ENCODE data around the gene TSPO. TPM values are rescaled to one million over a fixed set of nuclear protein-coding genes. Genes with fewer than 3 reads are reported as not detected.

Gene TSPO
- polyA plus RNA-seq, 1 of the 3 experiments (the other 2 are of a cell fraction): 156 TPM

DNA sequence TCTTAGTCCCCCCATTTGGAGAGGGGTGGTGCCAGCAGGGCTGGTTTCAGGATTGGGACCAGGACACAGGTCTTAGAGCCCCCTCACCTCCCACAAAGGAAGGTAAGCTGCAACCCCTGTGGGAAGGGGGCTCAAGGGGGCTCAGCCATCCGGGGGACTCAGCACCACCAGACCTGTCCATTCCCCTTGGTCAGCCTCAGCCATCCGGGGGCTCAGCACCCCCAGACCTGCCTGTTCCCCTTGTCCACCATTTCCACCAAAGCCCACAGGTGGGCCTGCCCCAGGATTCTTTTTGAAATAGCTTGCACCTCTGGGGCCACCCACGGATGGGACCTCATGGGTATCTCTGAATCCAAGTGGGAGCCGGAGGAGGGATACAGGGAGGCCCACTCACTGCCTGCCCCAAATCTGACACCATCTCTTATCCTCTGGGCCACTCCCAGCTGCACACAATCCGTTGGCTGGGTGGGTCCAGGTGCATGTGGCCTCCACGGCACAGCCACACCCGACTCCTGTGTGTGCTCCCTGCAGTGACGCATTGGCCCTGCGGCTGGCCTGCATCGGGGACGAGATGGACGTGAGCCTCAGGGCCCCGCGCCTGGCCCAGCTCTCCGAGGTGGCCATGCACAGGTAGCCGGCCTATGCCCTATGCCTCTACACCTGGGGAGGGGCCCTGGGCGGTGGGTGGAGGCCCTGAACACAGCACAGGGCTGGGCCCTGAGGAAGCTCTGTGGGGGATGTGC lies 24.0 kb upstream of the TSPO start (continued):
- TF ChIP-seq, protein P1, sequence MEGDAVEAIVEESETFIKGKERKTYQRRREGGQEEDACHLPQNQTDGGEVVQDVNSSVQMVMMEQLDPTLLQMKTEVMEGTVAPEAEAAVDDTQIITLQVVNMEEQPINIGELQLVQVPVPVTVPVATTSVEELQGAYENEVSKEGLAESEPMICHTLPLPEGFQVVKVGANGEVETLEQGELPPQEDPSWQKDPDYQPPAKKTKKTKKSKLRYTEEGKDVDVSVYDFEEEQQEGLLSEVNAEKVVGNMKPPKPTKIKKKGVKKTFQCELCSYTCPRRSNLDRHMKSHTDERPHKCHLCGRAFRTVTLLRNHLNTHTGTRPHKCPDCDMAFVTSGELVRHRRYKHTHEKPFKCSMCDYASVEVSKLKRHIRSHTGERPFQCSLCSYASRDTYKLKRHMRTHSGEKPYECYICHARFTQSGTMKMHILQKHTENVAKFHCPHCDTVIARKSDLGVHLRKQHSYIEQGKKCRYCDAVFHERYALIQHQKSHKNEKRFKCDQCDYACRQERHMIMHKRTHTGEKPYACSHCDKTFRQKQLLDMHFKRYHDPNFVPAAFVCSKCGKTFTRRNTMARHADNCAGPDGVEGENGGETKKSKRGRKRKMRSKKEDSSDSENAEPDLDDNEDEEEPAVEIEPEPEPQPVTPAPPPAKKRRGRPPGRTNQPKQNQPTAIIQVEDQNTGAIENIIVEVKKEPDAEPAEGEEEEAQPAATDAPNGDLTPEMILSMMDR (IDR thresholded peaks at IDR 0.05): no peak
- no peak for TF ChIP-seq RCOR1 (IDR thresholded peaks at IDR 0.05; ENCODE audit: low read length)
- TF ChIP-seq, protein P2, sequence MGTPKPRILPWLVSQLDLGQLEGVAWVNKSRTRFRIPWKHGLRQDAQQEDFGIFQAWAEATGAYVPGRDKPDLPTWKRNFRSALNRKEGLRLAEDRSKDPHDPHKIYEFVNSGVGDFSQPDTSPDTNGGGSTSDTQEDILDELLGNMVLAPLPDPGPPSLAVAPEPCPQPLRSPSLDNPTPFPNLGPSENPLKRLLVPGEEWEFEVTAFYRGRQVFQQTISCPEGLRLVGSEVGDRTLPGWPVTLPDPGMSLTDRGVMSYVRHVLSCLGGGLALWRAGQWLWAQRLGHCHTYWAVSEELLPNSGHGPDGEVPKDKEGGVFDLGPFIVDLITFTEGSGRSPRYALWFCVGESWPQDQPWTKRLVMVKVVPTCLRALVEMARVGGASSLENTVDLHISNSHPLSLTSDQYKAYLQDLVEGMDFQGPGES (IDR thresholded peaks at IDR 0.05; ENCODE audit: low read depth, low read length): no peak

- CTCF ChIA-PET: no interaction called here
- Histone ChIP-seq H3K9me2 (no peaks in the 10 kb centered on the region), H3K79me2 (ENCODE audit: insufficient read depth) (no peaks in the 10 kb centered on the region), H3K27me3 (ENCODE audit: insufficient read depth) (no peaks in the 10 kb centered on the region), H2AFZ (ENCODE audit: low read depth) (no peak overlapping the region), H3F3A (replicated peaks; ENCODE audit: insufficient read depth) (no peaks in the 10 kb centered on the region), H3K9me3 (no peaks in the 10 kb centered on the region), H3K36me3 (replicated peaks in 1 of 2; ENCODE audit: control insufficient read depth in 1 of 2, insufficient read depth in 2 of 2, low read length in 1 of 2) (peaks cover 0 to 2% of the 10 kb centered on the region in 2 experiments), H3K4me2 (no peak overlapping the region), H4K20me1 (ENCODE audit: insufficient read depth) (no peaks in the 10 kb centered on the region), H3K9ac (no peak overlapping the region), H3K27ac (ENCODE audit: low read depth in 2 of 2, low read length in 1 of 2) (no peak overlapping the region), H3K4me1 (ENCODE audit: control insufficient read depth in 1 of 2, insufficient read depth in 2 of 2, low read depth in 1 of 2, low read length in 1 of 2) (no peaks in the 10 kb centered on the region), H3K4me3 (ENCODE audit: low read depth in 2 of 2, low read length in 1 of 2) (no peak overlapping the region)
- TF ChIP-seq MXI1 (IDR thresholded peaks at IDR 0.05; ENCODE audit: low read depth, low read length): no peak
- TF ChIP-seq MAX (IDR thresholded peaks at IDR 0.05; ENCODE audit: low read depth): no peak
- no peak for TF ChIP-seq SIN3A (IDR thresholded peaks at IDR 0.05; ENCODE audit: borderline replicate concordance, low read depth, low read length)
- TF ChIP-seq, protein P1 (IDR thresholded peaks at IDR 0.05): no peak
- no peak for TF ChIP-seq TCF12 (IDR thresholded peaks at IDR 0.05)
- TF ChIP-seq, protein P3, sequence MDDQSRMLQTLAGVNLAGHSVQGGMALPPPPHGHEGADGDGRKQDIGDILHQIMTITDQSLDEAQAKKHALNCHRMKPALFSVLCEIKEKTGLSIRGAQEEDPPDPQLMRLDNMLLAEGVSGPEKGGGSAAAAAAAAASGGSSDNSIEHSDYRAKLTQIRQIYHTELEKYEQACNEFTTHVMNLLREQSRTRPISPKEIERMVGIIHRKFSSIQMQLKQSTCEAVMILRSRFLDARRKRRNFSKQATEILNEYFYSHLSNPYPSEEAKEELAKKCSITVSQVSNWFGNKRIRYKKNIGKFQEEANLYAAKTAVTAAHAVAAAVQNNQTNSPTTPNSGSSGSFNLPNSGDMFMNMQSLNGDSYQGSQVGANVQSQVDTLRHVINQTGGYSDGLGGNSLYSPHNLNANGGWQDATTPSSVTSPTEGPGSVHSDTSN (IDR thresholded peaks at IDR 0.05): no peak
- TF ChIP-seq CHD2 (IDR thresholded peaks at IDR 0.05; ENCODE audit: low read length, partially characterized antibody): no peak
- TF ChIP-seq RCOR1 (IDR thresholded peaks at IDR 0.05; ENCODE audit: low read length): no peak
- no peak for TF ChIP-seq GABPA (IDR thresholded peaks at IDR 0.05; ENCODE audit: low read depth)
- no peak for TF ChIP-seq JUND (IDR thresholded peaks at IDR 0.05)
- no peak for TF ChIP-seq RAD21 (IDR thresholded peaks at IDR 0.05; ENCODE audit: low read length)
- 93% methylated on average over 11 of the region's 13 CpGs for WGBS (ENCODE audit: low lambda C conversion rate)
- DNase-seq: no peak
- POLR2A ChIA-PET: no interaction called here
Measured at GRCh38 chr22:43128116-43128515, 23.2 kb upstream of the TSPO start.

Measured in SK-N-SH (cell line).